Ectodermal cell (in vitro differentiated cells): ENCODE results near the gene TSPAN33.
"Not testable (repeated sequence)": the region's sequence is repeated elsewhere in the genome, so short reads cannot be mapped to it uniquely, and the experiment has no call there.

Source experiments
- H3K27ac ChIP-seq: 2 replicates; pipeline ENCODE4 v1.7.0; 2013; ENCODE audit warnings: mild to moderate bottlenecking, low read depth, low read length; ENCODE audit not compliant: insufficient read depth, poor library complexity, severe bottlenecking
- H3K27me3 ChIP-seq: 2 replicates; pipeline ENCODE4 v1.7.0; 2013; ENCODE audit warnings: mild to moderate bottlenecking, low read length; ENCODE audit not compliant: insufficient read depth, control insufficient read depth, poor library complexity, severe bottlenecking
- H3K36me3 ChIP-seq: one replicate; pipeline ENCODE4 v1.7.0; 2013; ENCODE audit warnings: low read length; ENCODE audit not compliant: control insufficient read depth, insufficient read depth
- H3K4me1 ChIP-seq: one replicate; pipeline ENCODE4 v1.7.0; 2013; ENCODE audit warnings: low read length; ENCODE audit not compliant: control insufficient read depth, insufficient read depth
- H3K4me3 ChIP-seq: 2 replicates; pipeline ENCODE4 v1.7.0; 2013; ENCODE audit warnings: low read depth, low read length, control low read depth; ENCODE audit not compliant: insufficient read depth
- H3K9me3 ChIP-seq: 2 replicates; pipeline ENCODE4 v1.7.0; 2013; ENCODE audit warnings: mild to moderate bottlenecking, low read length, moderate library complexity; ENCODE audit not compliant: control insufficient read depth
- WGBS, 2 experiments: methylation state at CpG; one replicate each; pipeline ENCODE4 v1.1.7; 2013; ENCODE audit warnings: missing lambda C conversion rate in 2 of 2; 5-methylcytosine and 5-hydroxymethylcytosine counted together

TSPAN33 gene

DNA sequence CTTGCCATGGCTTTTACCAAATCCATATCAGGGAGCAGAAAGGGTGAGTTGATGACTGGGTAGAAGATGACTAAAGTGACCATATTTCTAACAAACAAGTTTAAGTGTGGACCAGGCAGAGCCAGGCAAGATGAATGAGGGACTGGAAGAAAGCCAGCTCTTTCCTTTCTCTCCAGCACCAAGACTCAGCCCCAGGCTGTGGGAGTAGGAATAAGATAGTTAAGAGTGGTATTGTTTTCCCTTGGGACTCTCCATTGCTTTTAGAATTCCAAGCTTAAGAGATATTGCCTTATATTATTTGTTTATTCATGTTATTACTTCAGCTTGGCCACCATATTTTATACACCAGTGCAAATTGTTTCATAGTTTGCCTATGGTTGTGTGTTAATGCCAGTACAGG is 28.8 kb upstream of the TSPAN33 start:
- H3K4me1 ChIP-seq = peaks cover 3% of the 10 kb centered on the region

DNA sequence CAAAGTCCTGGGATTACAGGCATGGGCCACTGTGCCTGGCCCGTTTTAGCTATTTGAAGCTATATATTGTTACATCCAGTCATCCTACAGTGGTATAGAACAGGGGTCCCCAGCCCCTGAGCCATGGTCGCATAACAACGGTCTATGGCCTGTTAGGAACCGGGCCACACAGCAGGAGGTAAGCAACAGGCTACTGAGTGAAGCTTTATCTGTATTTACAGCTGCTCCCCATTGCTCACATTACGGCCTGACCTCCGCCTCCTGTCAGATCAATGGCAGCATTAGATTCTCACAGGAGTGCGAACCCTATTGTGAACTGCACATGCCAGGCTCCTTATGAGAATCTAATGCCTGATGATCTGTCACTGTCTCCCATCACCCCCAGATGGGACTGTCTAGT is 26.3 kb upstream of the TSPAN33 start:
- Histone ChIP-seq H3K9me3 (peaks cover 5% of the 10 kb centered on the region), H3K27me3 (no peaks in the 10 kb centered on the region), H3K4me3 (no peak overlapping the region), H3K4me1 (peaks cover 7% of the 10 kb centered on the region), H3K27ac (no peak overlapping the region), H3K36me3 (no peaks in the 10 kb centered on the region)
- WGBS, 2 experiments = 82 to 84% methylated on average over 7 of the region's 7 CpGs

More for the DNA sequence above, 28.8 kb upstream of the TSPAN33 start:
- Histone ChIP-seq H3K4me3 (no peak overlapping the region), H3K9me3 (peaks cover 2% of the 10 kb centered on the region), H3K36me3 (no peaks in the 10 kb centered on the region), H3K27ac (no peak overlapping the region), H3K27me3 (no peaks in the 10 kb centered on the region)

DNA sequence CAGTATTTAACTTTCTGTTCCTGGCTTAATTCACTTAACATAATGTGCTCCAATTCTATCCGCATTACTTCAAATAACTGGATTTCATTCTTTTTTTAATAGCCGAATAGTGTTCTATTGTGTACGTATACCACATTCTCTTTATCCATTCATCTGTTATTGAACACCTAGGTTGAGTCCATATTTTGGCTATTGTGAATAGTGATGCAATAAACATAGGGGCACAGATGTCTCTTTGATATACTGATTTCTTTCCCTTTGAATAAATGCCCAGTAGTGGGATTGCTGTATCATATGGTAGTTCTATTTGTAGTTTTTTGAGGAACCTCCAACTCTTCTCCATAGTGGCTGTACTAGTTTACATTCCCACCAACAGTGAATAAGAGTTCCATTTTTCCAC is 25.5 kb upstream of the TSPAN33 start:
- Histone ChIP-seq H3K27me3 (no peaks in the 10 kb centered on the region), H3K9me3 (peaks cover 5% of the 10 kb centered on the region), H3K4me1 (peaks cover 7% of the 10 kb centered on the region), H3K36me3 (no peaks in the 10 kb centered on the region), H3K27ac (no peak overlapping the region), H3K4me3 (no peak overlapping the region)
- WGBS, 2 experiments = 67 to 87% methylated on average over 3 of the region's 3 CpGs

DNA sequence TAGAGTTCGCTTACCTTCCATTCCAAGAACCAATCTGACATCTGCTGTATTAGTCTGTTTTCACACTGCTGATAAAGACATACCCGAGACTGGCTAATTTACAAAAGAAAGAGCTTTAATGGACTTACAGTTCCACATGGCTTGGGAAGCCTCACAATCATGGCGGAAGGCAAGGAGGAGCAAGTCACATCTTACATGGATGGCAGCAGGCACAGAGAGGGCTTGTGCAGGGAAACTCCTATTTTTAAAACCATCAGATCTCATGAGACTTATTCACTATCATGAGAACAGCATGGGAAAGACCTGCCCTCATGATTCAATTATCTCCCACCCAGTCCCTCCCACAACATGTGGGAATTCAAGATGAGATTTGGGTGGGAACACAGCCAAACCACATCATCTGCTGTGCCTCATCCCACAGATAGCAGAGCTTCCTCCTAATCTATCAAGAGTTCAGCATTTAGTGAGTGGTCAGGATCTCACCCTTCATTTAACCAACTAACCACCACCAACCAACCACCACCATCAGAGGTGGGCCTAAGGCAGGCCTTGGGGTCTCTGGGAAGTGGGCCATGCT is 22.9 kb upstream of the TSPAN33 start:
- not testable (repeated sequence) for H3K27ac ChIP-seq, H3K4me3 ChIP-seq, H3K9me3 ChIP-seq, H3K27me3 ChIP-seq, H3K36me3 ChIP-seq, H3K4me1 ChIP-seq
- 92 to 95% methylated on average over 3 of the region's 3 CpGs for WGBS, 2 experiments

DNA sequence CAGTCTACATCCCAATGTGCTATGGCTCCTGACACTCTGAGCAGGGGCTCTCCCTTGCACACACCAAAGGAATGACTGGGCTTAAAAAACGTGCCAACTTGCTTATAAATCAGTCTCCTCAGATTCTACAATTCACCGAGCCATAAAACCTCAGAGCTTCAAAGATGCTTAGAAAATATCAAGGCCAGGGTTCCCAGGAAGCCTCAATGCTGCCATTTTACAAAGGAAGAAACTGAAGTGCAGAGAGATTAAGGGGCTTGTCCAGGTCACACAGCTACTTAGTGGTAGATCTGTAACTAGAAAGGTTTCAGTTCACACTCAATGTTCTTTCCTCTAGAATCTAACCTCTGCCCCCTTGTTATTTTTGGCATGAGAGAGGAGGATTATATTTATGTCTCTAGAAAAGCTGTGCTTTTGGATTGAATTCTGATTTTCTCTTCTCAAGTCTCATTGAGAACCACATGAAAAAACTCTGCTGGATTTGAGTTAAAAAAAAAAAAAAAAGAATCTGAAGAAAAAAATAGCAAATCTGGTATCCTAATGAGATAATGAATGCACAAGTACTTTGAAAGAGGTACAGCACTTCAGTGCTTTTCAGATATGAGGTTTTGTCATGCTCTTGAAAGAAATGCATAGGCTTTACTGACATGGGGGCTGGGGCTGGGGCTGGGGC is 22.3 kb upstream of the TSPAN33 start:
- no peaks in the 10 kb centered on the region for H3K36me3 ChIP-seq
- no peak overlapping the region for H3K4me3 ChIP-seq
- WGBS, 2 experiments = 85 to 87% methylated on average over 2 of the region's 2 CpGs
- H3K9me3 ChIP-seq = peaks cover 5% of the 10 kb centered on the region
- H3K4me1 ChIP-seq = peaks cover 7% of the 10 kb centered on the region
- no peak overlapping the region for H3K27ac ChIP-seq
- no peaks in the 10 kb centered on the region for H3K27me3 ChIP-seq

DNA sequence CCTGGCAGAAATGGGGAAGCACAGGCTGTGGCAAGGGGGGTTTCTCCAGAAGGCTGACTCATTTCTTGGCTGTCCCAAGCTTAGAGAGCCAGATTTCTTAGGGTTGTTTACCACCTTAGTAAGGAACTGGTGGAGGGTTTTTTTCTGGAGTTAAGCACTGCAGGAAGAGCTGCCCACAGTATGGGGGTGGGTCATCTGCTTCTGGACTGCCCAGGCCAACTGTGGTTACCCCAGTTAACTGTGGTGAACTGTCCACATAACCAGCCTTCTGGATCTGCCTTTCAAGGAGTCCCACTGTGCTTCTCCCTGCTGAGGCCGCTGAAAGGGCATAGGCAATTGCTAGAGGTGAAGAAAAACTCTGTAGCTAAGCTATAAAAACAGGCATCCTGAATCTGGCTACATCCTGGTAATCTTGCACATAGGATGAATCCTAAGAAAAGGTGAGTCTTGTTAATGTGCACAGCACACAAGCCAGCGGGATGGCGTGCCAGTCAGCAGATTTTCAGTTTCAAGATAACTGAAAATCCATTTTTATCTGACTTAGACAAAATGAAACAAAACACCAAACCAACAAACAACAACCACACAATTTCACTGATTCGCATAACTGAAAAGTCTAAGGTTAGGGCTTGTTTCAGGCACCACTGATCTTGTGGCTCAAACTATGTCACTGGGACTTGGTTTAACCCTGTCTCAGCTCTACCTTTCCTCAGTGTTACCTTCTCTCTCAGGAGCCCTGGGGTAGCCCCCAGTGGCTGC is 21.6 kb upstream of the TSPAN33 start:
- Histone ChIP-seq H3K4me3 (no peak overlapping the region), H3K4me1 (peaks cover 7% of the 10 kb centered on the region), H3K9me3 (peaks cover 5% of the 10 kb centered on the region), H3K36me3 (no peaks in the 10 kb centered on the region), H3K27me3 (no peaks in the 10 kb centered on the region), H3K27ac (no peak overlapping the region)
- 83 to 85% methylated on average over 4 of the region's 4 CpGs for WGBS, 2 experiments

DNA sequence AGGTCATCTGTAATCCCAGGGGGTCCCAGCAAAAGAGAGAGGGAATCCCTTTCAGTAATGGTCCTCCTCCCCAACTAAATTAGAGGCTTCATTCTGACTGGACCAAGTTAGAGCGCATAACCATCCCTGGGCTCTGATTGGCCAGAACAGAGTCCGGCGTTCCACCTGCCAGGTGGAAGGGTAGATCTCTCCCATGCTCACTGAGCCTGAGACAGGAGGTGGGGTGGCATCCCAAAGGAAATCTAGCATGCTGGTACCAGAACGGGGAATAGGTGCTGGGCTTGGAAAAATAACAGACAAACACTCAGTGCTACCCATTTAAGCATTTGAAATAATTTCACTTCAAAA is 21.0 kb upstream of the TSPAN33 start:
- 94 to 96% methylated on average over 4 of the region's 4 CpGs for WGBS, 2 experiments
- Histone ChIP-seq H3K9me3 (peaks cover 5% of the 10 kb centered on the region), H3K27ac (no peak overlapping the region)

DNA sequence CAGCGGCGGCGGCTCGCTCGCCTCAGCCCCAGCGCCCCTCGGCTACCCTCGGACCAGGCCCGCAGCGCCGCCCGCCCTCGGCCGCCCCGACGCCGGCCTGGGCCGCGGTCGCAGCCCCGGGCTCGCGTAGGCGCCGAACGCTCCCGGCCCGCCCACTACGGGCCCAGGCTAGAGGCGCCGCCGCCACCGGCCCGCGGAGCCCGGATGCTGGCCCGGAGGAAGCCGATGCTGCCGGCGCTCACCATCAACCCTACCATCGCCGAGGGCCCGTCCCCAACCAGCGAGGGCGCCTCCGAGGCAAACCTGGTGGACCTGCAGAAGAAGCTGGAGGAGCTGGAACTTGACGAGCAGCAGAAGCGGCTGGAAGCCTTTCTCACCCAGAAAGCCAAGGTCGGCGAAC is 18.2 kb upstream of the TSPAN33 start:
- Histone ChIP-seq H3K9me3 (no peaks in the 10 kb centered on the region), H3K27me3 (no peaks in the 10 kb centered on the region), H3K4me1 (peaks cover 7% of the 10 kb centered on the region), H3K36me3 (no peaks in the 10 kb centered on the region), H3K27ac (no peak overlapping the region), H3K4me3 (no peak overlapping the region)
- WGBS, 2 experiments = 93 to 95% methylated on average over 50 of the region's 50 CpGs

More for the DNA sequence above, 21.0 kb upstream of the TSPAN33 start:
- H3K4me3 ChIP-seq = no peak overlapping the region
- H3K4me1 ChIP-seq = peaks cover 7% of the 10 kb centered on the region
- no peaks in the 10 kb centered on the region for H3K36me3 ChIP-seq
- no peaks in the 10 kb centered on the region for H3K27me3 ChIP-seq

DNA sequence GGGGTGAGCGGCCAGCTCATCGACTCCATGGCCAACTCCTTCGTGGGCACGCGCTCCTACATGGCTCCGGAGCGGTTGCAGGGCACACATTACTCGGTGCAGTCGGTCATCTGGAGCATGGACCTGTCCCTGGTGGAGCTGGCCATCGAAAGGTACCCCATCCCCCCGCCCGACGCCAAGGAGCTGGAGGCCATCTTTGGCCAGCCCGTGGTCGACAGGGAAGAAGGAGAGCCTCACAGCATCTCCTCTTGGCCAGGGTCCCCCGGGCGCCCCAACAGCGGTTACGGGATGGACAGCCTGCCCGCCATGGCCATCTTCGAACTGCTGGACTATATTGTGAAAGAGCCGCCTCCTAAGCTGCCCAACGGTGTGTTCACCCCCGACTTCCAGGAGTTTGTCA is 17.4 kb upstream of the TSPAN33 start:
- Histone ChIP-seq H3K9me3 (no peaks in the 10 kb centered on the region), H3K4me1 (peaks cover 7% of the 10 kb centered on the region), H3K36me3 (no peaks in the 10 kb centered on the region), H3K4me3 (no peak overlapping the region), H3K27ac (no peak overlapping the region), H3K27me3 (no peaks in the 10 kb centered on the region)
- 95 to 96% methylated on average over 24 of the region's 24 CpGs for WGBS, 2 experiments

DNA sequence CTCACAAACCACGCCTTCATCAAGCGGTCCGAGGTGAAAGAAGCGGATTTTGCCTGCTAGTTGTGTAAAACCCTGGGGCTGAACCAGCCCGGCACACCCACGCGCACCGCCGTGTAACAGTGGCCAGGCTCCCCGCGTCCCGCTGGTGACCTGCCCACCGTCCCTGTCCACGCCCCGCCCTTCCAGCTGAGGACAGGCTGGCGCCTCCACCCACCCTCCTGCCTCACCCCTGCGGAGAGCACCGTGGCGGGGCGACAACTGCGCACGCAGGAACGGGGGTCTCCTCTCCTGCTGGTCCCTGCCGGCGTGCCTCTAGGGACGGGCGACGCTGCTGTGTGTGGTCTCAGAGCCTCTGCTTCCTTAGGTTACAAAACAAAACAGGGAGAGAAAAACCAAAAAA is 16.9 kb upstream of the TSPAN33 start:
- Histone ChIP-seq H3K36me3 (no peaks in the 10 kb centered on the region), H3K4me1 (peaks cover 5% of the 10 kb centered on the region), H3K27me3 (no peaks in the 10 kb centered on the region), H3K4me3 (no peak overlapping the region), H3K9me3 (no peaks in the 10 kb centered on the region), H3K27ac (no peak overlapping the region)
- WGBS, 2 experiments = 96 to 97% methylated on average over 28 of the region's 28 CpGs
